Stromal cell of bone marrow (primary cell): Measurements from ENCODE around the gene LRFN4.

Experiments used
- DNase-seq: peaks from one replicate; pipeline ENCODE4 v3.0.0-alpha.2; 2012; ENCODE audit warnings: low read depth

The LRFN4 gene

DNA sequence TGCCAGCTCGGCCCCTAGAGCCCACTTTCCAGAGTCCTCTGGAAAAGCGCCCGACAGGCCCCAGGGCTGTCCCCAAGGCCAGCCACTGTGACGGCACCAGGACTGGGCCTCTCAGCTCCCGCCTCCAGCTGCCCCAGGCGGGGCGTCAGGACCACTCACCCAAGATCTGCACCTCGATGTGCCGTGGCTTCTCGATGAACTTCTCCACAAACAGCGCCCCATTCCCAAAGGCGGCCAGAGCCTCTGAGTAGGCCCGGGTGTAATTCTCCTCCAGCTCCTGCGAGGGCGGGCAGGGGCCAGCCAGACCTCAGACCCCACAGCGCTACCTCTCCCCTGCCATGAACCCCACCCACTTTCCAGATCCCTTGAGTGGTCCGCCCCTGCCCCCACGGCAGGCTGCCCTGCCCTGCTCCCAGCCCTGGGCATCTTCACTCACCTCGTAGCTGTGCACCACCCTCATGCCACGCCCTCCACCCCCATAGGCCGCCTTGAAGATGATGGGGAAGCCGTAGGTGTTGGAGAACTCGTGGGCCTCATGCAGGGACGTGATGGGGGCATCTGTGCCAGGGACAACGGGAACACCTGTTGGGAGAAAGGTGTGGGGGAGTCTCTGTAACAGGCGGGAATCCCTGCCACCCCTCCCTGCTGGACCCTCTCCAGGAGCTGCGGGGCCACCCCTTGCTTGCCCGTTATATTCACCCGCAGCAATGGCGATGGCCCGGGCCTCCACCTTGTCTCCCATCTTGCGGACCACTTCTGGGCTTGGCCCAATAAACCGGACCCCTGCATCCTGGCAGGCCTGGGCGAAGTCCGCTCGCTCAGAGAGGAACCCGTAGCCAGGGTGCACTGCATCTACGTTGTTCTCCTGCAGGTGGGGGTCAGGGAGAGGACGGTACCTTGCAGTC lies 14.0 kb downstream of the LRFN4 start:
- no peak for DNase-seq

DNA sequence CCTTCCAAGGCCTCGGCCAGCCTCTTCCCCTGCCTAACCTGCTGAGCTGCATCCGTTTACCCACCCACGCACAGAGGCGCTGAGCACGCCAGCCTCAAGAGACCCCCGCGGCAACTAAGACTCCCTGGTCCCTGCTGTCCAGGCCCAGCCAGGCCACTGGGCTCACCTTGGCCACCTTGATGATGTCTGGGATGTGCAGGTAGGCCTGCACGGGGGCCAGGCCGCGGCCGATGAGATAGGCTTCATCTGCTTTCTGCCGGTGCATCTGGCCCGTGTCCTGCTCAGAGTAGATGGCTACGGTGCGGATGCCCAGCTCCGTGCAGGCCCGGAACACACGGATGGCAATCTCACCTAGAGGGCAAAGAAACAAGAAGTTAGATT lies 14.6 kb downstream of the LRFN4 start:
- DNase-seq = no peak

DNA sequence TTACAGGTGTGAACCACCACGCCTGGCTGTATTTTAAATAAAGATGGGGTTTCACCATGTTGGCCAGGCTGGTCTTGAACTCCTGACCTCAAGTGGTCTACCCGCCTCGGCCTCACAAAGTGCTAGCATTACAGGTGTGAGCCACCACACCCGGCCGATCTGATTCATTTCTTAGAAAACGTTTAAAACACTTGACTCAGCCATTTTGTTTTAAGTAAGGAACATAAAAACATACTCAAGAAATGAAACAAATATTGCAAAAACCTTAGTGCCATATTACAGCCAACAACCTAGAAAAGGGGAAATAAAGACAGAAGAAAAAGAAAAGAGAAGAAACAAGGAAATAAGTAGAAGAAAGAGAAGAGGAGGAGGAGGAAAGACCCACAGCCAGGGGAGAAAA lies 17.4 kb downstream of the LRFN4 start:
- DNase-seq = no peak

DNA sequence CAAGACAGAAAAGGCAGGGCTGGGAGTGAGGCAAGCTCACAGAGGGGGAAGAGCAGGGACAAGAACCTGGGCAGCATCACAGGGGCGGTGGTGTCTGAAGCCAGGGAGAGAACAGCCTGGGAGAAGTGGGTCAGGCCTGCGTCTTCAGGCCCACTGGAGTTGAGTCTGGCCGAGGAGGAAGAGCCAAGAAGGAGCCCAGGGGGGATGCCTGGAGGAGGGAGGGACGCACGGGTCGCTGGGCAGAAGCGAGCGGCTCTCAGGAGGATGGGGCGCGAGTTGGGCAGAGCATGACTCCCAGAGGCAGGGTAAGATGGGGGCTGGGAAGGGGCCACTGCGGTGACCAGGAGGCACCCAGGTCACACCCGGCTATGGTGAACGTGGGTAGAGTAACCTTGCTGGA lies 18.5 kb downstream of the LRFN4 start:
- DNase-seq = no peak

DNA sequence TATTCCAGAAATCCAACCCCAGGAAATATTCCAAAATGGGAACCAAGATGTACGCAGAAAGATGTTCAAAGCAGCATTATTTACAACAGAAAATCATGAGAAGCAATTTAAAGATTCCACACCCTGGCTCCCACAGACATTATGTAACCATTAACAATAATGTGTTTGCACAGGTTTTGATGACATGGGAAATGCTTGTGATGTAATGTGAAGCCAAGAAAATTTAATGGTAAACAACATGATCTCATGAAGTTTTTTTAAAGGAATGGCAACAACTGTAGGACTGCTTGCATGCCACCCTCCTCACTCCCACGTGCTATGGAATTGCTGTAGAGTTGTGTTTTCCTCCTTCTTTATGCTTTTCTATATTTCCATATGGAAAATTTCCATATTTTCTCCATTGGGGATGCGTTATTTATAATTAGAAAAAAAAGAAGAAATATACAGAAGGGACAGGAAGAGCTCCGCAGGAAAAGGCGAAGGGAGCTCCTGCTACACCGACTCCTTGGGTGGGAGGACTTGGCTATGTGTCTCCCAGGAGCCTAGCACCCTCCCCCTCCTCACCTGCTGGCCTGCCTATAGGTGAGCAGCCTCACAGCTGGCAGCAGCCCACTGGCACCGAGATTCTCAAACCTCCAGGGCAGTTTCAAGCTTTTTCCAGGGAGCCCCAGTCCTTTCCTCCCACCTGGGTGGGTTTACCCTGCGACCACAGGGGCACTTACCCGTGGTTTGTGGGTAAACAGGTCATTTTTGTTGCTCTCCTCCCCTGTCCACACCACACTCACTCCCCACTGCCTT lies 20.9 kb downstream of the LRFN4 start:
- DNase-seq = no peak

DNA sequence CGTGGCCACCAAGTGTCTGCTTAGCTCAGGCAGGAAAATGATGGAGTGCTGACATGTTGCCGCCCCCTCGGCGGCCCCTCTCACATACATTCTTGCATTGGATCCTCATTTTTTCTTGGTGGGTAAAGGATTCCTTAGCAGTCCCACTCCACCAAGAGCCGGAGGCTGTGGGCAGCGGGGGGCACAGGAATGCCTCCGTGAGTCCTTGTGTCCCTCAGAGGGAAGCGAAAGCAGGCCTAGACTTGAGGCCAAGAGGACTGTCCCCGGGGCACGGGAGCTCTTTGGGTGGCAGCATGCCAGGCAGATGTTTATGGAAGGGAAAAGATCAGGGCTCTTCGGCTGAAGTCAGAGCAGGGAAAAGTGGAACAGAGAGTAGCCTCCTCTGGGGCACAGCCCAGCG lies 21.6 kb downstream of the LRFN4 start:
- no peak for DNase-seq

DNA sequence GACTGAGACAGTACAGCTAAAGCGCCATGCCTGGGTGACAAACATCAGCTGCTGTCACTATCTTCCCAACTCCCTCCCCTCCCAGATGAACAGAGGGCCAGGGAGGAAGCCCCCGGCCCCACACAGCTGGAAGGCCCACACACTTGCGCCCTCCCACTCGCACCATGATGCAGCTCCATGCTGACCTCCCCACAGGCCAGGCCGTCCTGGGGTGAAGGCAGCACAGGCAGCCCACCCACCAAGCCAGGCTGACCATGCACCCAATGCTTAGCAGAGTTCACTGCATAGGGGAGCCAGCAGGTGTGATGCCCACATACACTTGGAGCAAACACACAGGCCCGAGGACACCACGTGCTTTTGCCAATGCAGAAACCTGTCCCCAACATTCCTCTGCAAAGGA lies 22.1 kb downstream of the LRFN4 start:
- DNase-seq = no peak

DNA sequence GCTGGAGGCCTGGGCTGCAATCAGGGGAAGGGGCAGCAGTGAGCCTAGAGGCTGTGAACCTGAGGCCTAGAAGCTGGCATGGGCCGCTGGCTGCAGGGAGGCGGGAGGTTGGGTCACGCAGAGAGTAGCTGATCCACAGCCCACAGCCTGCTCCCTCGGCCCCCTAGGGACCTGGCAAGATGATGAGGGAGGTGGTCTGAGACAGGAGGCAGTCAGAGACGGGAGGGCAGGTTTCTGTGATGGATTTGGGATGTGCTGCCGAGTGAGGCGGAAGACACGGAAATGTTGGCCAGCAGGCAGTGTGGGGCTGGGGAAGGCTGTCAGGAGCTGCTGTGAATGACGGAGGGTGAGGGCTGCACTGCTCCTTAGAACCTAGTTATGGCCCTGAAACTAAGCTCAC lies 22.7 kb downstream of the LRFN4 start:
- DNase-seq = no peak

DNA sequence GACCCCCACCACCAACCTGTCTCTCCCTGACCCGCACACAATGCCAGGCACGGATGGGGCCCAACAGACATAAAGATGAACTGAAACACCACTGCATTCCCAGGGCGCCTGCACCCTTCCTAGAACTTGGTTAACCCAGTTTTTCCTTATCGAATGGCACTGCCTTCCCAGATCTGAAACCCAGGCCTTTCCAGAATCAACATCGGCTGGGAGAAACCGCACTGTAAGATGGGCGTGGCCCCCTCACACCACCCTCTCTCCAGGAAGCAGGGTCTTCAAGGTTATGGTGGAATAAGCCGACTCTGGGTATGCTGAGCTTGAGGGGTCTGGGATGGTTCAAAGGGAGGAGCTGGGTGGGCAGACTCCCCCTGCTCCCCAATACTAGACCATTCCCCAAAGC lies 23.1 kb downstream of the LRFN4 start:
- no peak for DNase-seq

DNA sequence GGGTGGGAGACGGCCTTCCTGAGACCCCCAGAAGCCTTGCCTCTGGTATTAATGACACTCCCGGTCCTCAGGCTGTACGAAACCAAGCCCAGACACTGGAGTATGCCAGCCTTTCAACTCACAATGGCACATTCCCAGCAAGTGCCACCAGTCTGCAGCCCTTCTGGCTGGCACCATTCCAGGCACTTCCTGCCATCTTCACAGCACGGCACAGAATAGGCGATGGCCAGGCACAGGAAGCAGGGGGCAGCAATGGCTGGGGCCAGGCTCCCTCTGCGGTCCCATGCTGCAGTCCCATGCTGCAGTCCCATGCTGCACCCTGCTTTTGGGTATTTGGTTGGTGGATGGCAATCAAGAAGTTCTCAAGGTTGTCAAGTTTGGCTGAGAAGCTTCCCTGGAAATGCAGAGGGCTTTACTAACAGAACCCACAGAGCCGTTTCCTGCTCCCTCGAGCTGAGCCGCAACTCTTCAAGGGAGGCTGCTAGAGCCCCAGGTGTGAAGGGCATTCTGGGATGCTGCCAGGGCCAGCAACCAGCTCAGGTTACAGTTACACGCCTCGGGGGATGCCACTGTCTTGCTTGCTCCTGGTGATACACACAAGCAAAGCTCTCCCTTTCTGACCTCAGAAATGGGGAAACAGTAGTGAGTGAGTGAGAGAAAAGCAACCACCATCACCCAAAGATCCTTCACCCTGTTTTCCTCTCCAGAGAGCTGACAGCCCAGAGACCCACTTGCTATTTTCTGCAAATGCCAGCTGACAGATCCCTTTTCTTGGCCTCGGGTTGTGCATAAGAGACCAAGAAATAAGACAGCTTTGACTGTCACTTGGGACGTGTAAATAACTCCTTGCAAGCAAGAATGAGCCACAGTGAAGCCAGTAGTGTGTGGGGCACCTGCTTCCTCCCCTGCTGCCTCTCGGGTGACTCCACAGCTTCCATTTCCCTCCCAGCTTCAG lies 23.9 kb downstream of the LRFN4 start:
- no peak for DNase-seq

DNA sequence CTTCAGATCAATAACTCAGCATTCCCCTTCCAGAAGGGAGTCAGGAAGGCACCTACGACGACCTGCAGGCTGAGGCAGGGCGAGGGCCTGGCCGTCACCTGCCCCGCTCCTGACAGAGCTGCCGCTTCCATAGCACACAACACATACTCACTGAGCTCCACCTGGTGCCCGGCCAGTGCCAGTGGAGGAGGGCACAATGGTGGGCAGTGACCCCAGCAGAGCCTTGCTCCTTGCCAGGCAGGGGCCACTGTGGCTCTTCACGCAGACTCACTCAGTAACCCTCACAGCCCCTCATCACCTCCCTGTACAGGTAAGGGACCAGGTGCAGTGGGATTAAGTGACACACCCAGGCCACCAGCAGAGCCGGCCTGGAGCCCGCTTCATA lies 24.6 kb downstream of the LRFN4 start:
- no peak for DNase-seq

DNA sequence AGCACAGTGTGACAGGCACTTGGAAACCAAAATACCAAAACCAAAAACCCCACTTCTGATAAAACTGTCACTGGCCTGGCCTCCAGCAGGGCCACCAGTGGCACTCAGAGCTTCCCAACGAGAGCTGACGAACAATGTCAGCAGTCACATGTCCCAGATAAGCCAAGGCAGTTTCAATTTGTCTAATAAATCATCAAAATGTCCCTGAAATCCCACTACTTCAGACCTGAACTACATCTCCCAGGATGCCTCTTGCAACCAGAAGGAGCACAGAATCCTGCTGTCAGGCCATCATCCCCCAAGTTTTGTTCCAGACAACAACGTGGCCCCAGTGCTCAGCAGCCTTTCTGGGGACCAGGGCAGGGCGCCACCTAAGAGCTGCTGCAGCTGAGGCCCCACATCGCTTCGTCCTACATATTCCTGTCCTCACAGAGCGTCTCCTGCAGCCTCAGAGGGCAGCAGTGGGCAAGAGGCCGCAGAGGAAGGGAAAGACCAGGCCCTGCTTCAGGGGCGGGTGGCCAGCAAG lies 25.1 kb downstream of the LRFN4 start:
- no peak for DNase-seq

DNA sequence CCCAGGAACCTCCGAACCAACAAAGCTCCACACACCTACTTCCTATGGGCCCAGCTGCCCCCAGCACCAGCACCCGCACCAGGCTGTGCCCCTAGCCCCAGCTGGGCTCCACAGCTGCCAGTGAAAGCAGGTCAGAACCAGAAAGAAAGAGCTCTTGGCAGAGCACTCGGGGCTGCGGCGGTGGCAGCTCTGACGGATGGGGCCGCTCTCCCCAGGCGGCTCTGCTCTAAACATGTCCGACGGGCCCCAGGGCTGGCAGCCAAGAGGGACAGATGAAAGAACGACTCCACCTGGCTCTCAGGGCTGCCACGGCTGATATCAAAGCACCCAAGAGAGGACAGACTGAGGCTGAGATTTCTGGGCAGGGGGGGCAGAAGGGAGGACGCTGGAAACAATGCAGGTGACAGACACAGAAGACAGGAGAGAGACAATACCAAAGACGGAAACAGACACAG lies 25.7 kb downstream of the LRFN4 start:
- DNase-seq = no peak

DNA sequence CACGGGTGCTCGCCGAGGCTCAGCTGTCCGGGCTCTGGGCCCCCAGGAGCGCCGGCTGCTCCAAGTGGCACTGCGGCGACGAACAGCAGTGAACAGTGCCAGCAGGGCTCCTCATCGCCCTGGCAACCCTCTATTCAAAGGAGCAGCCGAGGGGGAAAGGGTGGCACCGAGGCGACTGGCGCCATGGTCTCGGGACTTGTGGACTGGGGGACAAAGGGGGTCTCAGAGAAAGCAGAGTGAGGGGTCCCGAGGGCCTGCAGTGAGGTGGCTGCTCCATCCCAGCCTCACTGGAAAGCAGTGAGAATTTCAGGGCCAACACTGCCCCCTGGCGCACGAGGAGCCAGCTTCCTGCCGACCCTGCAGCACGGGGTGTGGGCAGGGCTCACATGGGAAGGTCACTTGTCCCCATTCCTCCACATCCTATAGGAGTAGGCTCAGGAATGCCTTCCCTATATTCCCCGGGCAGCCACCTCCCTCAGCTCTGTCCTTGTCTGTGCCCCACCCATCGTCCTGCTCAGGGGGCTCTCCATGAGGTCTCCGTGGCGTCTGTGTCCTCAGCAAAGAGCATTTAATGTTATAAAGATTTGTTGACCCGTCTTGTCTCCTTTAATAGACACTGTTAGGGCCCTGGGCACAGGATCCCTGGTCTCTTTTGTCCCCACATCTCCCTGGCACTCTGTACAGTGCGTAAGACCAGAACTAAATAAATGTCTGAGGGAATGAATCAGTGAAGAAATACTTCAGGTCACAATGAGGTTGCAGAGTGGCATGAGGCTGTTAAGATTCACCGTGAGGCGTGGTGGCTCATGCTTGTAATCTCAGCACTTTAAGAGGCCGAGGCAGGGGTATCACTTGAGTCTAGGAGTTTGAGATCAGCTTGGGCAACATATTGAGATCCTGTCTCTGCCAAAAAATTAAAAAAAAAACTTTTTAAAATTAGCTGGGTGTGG lies 26.4 kb downstream of the LRFN4 start:
- DNase-seq = no peak

DNA sequence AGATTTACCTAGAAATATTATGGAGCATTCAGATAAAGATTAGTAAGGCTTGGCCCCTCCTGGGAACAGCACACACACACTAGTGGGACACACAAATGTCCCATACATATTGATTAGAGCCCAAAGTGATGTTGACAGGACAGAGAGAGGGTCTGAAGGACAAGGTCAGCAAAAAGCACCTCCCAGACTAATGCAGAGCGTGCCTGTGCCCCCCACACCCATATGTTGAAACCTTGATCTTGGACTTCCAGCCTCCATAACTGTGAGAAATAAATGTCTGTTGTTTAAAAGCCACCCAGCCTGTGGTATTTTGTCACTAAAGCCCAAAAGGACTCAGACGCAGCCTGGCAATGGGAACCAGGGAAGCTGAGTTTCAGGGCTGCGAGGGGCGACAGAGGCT lies 27.6 kb downstream of the LRFN4 start:
- DNase-seq = no peak

DNA sequence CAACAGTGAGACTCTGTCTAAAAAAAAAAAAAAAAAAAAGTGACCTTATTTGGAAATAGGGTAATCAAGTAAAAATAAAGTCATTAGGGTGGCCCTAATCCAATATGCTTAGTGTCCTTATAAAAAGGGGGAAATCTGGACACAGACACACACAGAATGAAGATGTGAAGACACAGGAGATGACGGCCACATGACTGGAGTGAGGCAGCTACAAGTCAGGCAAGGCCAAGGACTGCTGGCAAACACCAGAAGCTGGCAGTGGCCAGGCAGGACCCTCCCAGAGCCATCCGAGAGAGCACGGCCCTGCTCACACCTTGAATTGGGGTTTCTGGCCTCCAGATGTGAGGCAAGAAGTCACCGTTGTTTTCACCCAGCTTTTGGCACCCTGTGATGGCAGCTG lies 28.6 kb downstream of the LRFN4 start:
- no peak for DNase-seq

DNA sequence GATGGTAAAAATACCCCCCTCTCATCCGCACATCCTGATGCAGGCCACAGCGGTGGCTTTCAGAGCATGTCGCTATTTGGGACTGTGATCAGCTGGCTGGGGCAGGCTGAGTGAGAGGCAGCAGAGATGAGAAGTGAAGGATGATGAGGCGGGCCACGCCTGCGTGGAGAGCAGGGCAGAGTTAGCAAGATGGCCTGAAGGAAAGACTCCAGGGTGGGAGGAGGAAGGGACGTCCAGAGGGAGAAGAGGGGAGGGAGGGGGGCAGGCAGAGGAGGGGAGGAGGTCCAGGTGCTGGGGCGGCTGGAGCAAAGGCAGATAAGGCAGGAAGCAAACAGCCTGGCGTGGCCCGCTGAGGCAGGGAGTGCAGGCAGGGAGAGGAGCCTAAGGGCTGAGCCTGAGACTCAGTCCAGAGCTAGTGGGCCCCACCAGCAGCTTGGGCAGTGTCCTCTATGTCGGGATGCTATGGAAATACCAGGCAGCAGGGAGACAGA lies 29.1 kb downstream of the LRFN4 start:
- DNase-seq = no peak

DNA sequence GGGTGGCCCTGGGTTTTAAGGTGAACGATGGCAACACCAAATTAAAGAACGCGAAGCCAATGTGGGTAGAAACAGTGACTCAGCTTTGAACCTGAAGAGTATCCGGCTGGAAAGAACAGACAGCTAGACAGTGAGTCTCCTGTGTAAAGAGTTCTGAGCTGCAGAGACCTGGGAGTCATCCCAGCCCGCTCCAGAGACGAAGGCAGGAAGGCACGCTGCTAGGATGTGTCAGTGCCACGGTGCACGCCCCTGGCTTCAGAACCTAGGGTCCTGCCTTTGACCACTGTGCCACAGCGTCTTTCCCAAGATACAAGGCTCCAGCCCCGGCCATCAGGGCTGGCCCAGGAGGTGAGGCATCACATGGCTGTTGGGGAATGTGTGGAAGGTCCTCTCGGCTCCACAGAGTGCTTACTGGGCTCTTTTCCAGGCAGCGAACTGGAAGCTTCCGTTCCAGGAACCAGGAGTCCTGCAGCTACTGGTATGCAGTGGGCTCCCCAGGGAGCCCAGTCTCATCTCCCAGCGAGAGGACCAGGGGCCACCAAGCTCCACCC lies 29.9 kb downstream of the LRFN4 start:
- DNase-seq = no peak

DNA sequence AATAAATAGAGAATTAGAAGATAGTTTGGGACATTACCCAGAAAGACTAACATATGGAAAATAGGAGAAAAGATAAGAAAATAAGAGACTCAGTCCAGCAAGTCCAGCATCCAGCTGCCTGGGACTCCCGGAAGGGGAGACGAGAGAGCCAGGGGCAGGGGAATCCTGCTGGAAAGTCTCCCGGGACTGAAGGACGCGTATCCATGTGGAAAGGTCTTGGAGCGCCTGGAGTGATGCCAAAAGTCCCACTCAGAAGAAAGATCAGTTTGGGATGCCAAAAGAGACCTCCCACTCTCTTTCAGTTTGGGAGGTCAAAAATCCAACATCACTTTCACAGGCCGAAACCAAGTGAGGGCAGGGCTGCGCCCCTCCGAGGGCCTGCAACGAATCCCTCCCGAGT lies 30.7 kb downstream of the LRFN4 start:
- no peak for DNase-seq

DNA sequence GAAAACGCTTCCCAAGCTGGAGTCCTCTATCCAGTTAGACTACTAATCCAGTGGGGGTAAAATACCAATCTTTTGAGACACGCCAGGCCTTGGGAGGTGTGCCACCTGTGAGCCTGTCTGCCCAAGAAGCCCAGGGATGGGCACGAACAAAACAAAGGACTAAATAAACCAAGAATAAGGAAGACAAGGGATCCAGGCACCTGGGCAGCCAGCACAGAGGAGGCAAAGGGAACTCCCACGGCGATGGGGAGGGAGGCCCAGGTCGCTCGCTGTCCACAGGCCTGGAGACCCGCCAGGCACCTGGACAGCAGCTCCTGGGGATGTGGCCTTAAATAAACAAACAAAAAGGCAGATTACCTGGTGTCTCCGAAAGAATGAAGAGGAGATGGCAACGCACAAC lies 31.4 kb downstream of the LRFN4 start:
- DNase-seq = no peak
